Measurements from ENCODE around the gene ZCCHC24. TPM values are rescaled to one million over a fixed set of nuclear protein-coding genes. Genes with fewer than 3 reads are reported as not detected.
"Not testable (repeated sequence)": the region's sequence is repeated elsewhere in the genome, so short reads cannot be mapped to it uniquely, and the experiment has no call there.

Gene ZCCHC24
- total RNA-seq, 1 donor from 2014 or later: 3.3 TPM

DNA sequence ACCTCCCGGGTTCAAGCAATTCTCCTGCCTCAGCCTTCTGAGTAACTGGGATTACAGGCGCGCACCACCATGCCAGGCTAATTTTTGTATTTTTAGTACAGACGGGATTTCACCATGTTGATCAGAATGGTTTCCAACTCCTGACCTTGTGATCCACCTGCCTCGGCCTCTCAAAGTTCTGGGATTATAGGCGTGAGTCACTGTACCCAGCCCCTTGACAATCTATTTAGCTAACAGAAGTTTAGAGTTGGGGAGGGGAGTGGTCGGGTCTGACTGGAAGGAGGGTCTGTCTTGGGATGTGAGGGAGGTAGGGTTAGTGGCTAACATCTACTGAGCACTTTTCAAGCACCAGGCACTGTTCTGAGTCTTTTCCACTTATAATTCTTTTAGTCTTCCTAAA is 27.0 kb upstream of the ZCCHC24 start:
- no peak for ATAC-seq

- no peak for ATAC-seq
These were observed 26.4 kb upstream of the ZCCHC24 start for GRCh38 chr10:79471776-79472175.

- no peak for ATAC-seq
These were observed 24.7 kb upstream of the ZCCHC24 start for GRCh38 chr10:79470096-79470495.

DNA sequence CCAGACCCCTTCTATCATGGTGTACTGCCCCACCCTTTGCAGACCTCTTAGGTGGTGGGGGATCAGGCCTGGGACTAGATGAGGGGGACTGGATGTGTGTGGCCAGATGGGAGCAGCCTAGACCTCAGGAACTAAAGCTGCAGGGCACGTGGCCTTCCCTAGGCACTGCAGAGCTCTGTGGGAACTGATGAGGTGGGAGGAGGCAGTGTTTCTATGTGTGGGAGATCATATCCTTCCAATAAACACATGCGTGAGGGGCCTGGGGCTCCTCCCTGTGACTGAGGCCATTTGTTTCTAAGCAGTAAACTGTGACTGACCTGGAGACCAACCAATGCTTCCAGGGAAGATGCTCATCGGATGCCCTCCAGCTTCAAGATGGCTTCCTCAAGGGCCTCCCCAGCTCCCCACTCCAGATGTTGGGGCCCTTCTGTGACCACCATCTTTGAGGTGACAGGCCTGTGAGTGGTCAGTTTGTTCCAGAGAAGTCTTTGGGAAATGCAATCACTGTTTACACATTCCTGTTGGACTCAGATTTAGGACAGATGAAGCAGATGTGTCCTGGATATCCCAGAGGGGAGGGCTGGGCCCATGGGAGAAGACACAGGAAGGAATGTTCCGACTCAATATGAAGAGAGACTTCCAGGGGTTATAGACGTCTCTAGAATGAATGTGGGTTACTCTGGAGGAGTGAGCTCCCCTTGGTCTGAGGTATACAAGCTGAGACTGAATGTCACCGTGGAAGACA is 23.6 kb upstream of the ZCCHC24 start:
- peak; percentile 12 for ATAC-seq

GRCh38 chr10:79468015-79468560 is 22.7 kb upstream of the ZCCHC24 start:
- ATAC-seq: no peak

- no peak for ATAC-seq
These were observed 19.9 kb upstream of the ZCCHC24 start for GRCh38 chr10:79465341-79465740.

GRCh38 chr10:79463578-79464496 is 18.4 kb upstream of the ZCCHC24 start:
- no peak for ATAC-seq

DNA sequence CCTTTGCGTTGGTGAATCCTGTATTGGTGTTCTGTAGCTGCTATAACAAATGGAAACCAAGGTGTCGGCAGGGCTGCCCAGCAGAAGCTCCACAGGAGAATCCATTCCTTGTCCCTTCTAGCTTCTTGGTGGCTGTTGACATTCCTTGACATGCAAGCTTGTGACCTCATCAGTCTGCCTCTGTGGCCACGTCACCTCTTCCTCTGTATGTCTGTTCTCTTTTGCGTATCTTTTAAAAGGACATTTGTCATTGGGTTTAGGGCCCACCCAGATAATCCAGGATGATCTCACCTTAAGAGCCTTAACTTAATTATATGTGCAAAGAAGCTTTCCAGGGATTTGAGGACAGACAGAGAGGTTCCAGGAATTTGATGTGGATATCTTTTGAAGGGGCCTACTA is 15.3 kb upstream of the ZCCHC24 start:
- no peak for ATAC-seq

DNA sequence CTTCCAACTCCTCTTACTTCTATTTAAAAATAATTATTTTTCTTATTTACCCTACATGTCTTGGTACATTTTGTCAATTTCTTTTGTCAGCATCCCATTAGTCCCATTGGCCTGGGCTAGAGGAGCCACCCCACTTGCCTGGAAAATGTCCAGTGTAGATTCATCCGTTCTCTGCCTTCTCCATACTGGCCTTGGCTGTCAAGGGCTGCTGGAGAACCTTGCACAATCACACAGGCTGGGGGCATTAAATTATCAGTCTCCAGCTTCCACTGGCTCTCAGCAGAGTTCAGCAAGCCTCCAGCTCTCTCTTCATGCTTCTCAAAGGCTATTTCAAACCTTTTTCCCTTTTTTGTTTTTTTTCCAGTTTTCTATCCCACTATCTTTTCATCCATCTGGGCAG is 13.8 kb upstream of the ZCCHC24 start:
- no peak for ATAC-seq

- no peak for ATAC-seq
These were observed 13.1 kb upstream of the ZCCHC24 start for GRCh38 chr10:79458483-79458882.

GRCh38 chr10:79457256-79457785 is 11.9 kb upstream of the ZCCHC24 start:
- ATAC-seq: no peak

- peak; percentile 90 for ATAC-seq
These were observed 8.8 kb upstream of the ZCCHC24 start for GRCh38 chr10:79454259-79454658.

DNA sequence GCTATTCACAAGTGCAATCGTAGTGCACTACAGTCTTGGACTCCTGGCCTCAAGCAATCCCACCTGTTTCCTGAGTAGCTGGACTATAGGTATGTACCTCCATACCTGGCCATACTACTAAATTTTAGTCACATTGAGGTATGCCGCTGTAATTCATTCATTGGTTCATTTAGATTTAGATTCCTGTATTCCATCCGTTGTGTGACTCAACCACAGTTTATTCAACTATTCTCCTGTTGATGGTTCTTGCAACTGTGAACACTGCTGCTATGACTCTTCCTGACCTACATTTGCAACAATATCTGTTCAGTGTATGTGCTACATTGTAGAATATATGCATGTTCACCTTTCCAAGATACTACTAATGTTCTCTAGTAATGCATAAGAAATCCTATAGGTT is 8.0 kb upstream of the ZCCHC24 start:
- ATAC-seq: no peak

GRCh38 chr10:79452174-79452611 is 6.8 kb upstream of the ZCCHC24 start:
- ATAC-seq: no peak

DNA sequence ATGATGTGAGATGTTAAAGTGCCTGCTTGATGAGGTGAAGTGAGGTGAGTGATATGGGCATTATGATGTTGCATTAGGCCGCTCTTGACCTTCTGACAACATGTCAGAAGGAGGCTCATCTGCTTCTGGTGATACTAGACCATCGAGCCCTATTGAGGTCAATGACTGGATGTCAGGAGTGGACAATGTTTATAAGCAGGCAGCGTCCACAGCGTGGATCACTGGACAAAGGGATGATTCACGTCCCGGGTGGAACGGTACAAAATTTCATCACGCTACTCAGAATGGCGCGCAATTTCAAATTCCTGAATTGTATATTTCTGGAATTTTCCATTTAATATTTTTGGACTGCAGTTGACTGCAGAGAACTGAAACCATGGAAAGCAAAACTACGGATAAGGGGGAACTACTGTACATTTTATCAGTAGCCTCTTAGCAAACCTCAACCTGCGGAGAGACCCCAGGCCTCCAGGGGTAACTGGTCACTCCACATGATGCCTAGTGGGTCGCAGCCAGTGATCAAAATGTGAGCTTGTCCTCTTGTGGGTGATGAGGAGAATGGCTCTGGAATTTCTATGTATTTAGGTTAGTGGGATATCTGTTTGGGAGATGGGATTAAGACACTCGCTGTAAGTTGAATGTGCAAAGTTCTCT is 5.7 kb upstream of the ZCCHC24 start:
- no peak for ATAC-seq

DNA sequence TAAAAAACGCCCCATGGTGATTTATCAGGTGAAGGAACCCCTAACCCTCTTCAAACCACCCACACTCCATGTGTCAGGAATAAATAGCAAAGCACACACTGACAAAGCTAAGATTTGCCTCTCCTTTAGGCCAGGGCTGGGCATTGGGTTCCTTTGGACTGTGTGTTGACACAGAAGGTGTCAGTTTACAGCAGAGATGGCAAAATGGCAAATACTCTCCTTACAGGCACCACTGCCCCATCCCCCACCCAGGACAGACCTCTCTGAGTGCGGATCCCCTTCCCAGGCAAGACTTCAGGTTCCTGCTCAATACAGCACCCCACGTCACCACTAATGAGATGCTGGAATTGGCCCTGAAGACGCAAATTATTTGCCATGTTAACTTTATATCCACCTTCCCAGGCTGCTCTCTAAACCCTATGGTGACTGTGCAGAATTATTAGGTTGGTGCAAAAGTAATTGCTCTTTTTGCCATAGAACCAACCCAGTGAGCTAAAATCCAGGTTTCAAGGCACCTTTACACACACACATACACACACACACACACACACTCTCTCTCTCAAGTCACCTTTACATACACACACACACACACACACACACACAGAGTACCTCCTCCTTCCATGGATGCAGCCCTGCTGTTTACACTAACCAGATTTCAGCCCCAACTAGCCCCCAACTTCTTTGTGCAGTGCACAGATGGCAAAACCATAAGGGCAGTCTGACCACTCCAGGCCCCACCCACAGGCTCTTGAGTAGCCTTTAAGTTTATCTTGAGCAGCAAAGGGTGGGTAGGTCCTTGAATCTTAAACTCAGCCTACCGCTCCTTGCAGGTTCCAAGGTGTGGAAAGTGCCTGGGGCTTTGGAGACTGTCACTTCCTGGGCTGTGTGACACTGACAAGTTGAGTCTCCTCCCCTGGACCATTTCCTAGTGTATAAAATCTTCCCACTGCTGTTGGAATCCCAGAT is 4.0 kb upstream of the ZCCHC24 start:
- no peak for ATAC-seq

DNA sequence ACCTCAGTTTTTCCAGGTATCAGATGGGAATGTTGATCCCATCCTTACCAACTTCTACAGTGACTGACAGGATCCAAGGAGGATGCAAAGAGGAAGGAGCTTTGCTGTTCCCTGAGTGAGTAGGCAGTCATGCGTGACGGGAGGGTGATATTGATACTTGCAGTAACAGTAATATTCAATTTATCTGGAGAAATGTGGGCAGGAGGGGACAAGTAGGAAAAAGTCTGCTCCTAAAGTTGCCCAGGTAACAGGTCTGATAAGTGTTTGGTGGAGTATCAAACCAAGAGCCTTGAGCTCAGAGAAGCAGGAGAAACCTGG is 3.3 kb upstream of the ZCCHC24 start:
- no peak for ATAC-seq

DNA sequence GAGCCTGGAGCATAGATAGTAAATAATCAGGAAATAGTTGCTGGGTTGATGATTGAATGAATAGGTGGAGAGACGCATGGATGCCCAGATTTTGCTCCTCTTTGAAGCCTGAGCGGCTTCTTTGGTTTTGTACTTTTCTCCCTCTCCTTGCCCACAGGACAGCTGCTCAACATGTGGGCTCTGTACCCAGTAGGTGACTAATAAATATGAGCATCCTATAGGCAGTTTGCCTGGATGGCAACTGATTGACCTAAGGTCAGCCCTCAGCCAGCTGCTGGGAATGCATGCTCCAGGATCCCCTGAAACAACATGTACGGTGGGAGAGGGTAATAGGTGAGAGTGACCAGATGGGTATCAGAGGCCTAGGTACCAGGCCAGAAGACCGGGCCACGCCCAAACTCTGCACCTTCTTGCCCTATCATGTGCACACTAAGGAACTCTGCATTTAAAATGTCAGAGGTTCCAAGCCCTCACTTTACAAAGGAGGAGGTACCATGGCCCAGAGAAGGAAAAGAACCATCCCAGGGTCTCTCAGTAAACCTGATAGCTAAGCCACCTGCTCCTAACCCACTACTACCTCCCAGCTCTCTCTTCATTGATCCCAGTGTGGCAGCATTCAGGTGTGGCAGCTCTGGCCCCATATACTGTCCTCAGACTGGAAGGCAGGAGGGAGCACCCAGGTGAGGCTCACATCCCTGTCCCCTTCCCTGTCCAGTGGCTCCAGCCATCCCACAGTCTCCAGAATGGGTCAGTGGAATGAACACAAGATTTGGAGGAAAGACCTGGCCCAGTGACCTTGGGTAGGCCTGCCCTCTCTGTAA is 2.7 kb upstream of the ZCCHC24 start:
- no peak for ATAC-seq

DNA sequence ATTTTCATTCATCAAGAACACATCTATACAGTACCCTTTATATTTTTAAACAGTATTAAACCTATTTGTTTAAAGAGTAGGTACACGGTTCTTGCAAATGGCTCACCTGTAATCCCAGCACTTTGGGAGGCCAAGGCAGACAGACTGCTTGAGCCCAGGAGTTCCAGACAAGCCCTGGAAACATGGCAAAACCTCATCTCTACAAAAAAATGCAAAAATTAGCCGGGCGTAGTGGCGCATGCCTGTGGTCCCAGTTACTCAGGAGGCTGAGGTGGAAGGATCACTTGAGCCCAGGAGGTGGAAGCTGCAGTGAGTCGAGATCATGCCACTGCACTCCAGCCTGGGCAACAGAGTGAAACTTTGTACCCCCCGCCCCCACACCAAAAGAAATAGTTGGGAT is 1.8 kb upstream of the ZCCHC24 start:
- not testable (repeated sequence) for ATAC-seq

DNA sequence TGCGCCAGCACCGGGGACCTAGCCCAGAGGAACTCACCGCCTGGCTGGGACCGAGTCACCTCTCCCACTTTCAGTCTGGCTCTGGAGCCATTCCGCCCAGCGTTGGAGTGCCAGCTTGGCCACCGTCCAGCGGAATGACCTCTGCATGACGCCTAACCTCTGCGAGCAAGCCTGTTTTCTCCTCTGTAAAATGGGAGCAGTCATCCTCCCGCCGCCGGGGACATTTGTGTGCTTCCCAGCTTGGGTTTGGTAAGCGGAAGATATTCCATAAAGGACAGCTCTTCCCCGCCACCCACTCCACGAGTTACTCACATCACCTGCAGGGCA is 1.3 kb upstream of the ZCCHC24 start:
- ATAC-seq: no peak

All from esophagus mucosa (tissue), 1 donor.